Activated B cell treated with CpG ODN at 0.5 μM for 24 hours (primary cell): ENCODE measurements around the gene RYR2. TPM values are rescaled to one million over a fixed set of nuclear protein-coding genes. Genes with fewer than 3 reads are reported as not detected.

Source experiments
- ATAC-seq: fragments of 200-7000 bp; cut with Tn5 transposase; one replicate; pipeline ENCODE4 v1.10.0; 2021; ENCODE audit warnings: low read depth, mild to moderate bottlenecking, moderate library complexity
- CTCF ChIA-PET: fragments of 350-600 bp; sonication (Branson Sonifier 250); formaldehyde crosslinking; loops from one replicate; lab custom pipeline; 2021; ENCODE audit warnings: antibody characterized with exemption; lab: Charles Lee
- POLR2A ChIA-PET: fragments of 350-600 bp; sonication (Branson Sonifier 250); formaldehyde crosslinking; loops from one replicate; lab custom pipeline; 2021; ENCODE audit warnings: antibody characterized with exemption; lab: Charles Lee
- DNase-seq: peaks from one replicate; pipeline ENCODE4 v3.0.0; 2022
- H3K27ac Mint-ChIP-seq: one replicate; pipeline ENCODE4 v1.8.0; 2020; ENCODE audit warnings: mixed read lengths
- H3K27me3 Mint-ChIP-seq: one replicate; pipeline ENCODE4 v1.8.0; 2021; ENCODE audit warnings: mixed read lengths
- H3K36me3 Mint-ChIP-seq: one replicate; pipeline ENCODE4 v1.8.0; 2021; ENCODE audit warnings: low read depth, mixed read lengths
- H3K4me1 Mint-ChIP-seq: one replicate; pipeline ENCODE4 v1.8.0; 2021; ENCODE audit warnings: mixed read lengths
- H3K4me3 Mint-ChIP-seq: one replicate; pipeline ENCODE4 v1.8.0; 2020; ENCODE audit warnings: mild to moderate bottlenecking, mixed read lengths
- H3K9me3 Mint-ChIP-seq: one replicate; pipeline ENCODE4 v1.8.0; 2020; ENCODE audit warnings: mixed read lengths
- CTCF ChIP-seq: fragments of 200-600 bp; IDR thresholded peaks from one replicate; pipeline ENCODE4 v1.8.0; 2022; ENCODE audit warnings: antibody characterized with exemption, mild to moderate bottlenecking
- intact Hi-C: fragments of 100-400 bp; cut with micrococcal nuclease; formaldehyde crosslinking; loops from one replicate; pipeline ENCODE4 v1.15.1; 2024
- total RNA-seq: library from RNA; stranded (reverse); gene quantifications from 2 replicates; pipeline ENCODE4 v1.2.3, GENCODE V29; 2022

Gene RYR2
- total RNA-seq, 1 donor from 2014 or later, result not detected

GRCh38 chr1:237180256-237180655, 138.3 kb downstream of the RYR2 start:
- ChIA-PET CTCF (no interaction called here), POLR2A (no interaction called here)
- H3K27ac Mint-ChIP-seq, result no peak overlapping the region
- TF ChIP-seq CTCF, result no peak
- no peaks in the 10 kb centered on the region for H3K36me3 Mint-ChIP-seq
- ATAC-seq, result no peak
- no peaks in the 10 kb centered on the region for H3K9me3 Mint-ChIP-seq
- no peak for DNase-seq
- peaks cover 2% of the 10 kb centered on the region for H3K27me3 Mint-ChIP-seq
- H3K4me1 Mint-ChIP-seq, result no peaks in the 10 kb centered on the region
- H3K4me3 Mint-ChIP-seq, result no peak overlapping the region
- intact Hi-C loops, result no loop called here

GRCh38 chr1:237181743-237182317, 139.8 kb downstream of the RYR2 start:
- ATAC-seq (no peak), DNase-seq (no peak)
- Mint-ChIP-seq H3K27ac (no peak overlapping the region), H3K9me3 (no peaks in the 10 kb centered on the region), H3K4me3 (no peak overlapping the region), H3K27me3 (peaks cover 2% of the 10 kb centered on the region), H3K4me1 (no peaks in the 10 kb centered on the region), H3K36me3 (no peaks in the 10 kb centered on the region)
- ChIA-PET CTCF (no interaction called here), POLR2A (no interaction called here)
- TF ChIP-seq CTCF, result no peak
- intact Hi-C loops, result no loop called here

- no peak overlapping the region for H3K27ac Mint-ChIP-seq
- H3K4me1 Mint-ChIP-seq, result no peaks in the 10 kb centered on the region
- TF ChIP-seq CTCF, result no peak
- no peaks in the 10 kb centered on the region for H3K36me3 Mint-ChIP-seq
- ATAC-seq, result no peak
- no peaks in the 10 kb centered on the region for H3K9me3 Mint-ChIP-seq
- no peaks in the 10 kb centered on the region for H3K27me3 Mint-ChIP-seq
- ChIA-PET POLR2A (no interaction called here), CTCF (no interaction called here)
- H3K4me3 Mint-ChIP-seq, result no peak overlapping the region
- intact Hi-C loops, result no loop called here
- no peak for DNase-seq
Measured at GRCh38 chr1:237183963-237184540, 142.1 kb downstream of the RYR2 start.

- H3K9me3 Mint-ChIP-seq, result no peaks in the 10 kb centered on the region
- H3K27ac Mint-ChIP-seq, result no peak overlapping the region
- TF ChIP-seq CTCF, result no peak
- intact Hi-C loops, result no loop called here
- POLR2A ChIA-PET, result no interaction called here
- no peak for DNase-seq
- H3K27me3 Mint-ChIP-seq, result no peaks in the 10 kb centered on the region
- CTCF ChIA-PET, result no interaction called here
- H3K36me3 Mint-ChIP-seq, result no peaks in the 10 kb centered on the region
- ATAC-seq, result no peak
- no peak overlapping the region for H3K4me3 Mint-ChIP-seq
- H3K4me1 Mint-ChIP-seq, result no peaks in the 10 kb centered on the region
Measured at GRCh38 chr1:237186675-237187074, 144.7 kb downstream of the RYR2 start.

- H3K36me3 Mint-ChIP-seq, result no peaks in the 10 kb centered on the region
- POLR2A ChIA-PET, result no interaction called here
- no peak overlapping the region for H3K27ac Mint-ChIP-seq
- no peak overlapping the region for H3K4me3 Mint-ChIP-seq
- intact Hi-C loops, result no loop called here
- no peak for TF ChIP-seq CTCF
- CTCF ChIA-PET, result no interaction called here
- ATAC-seq (no peak), DNase-seq (no peak)
- no peaks in the 10 kb centered on the region for H3K9me3 Mint-ChIP-seq
- H3K4me1 Mint-ChIP-seq, result no peaks in the 10 kb centered on the region
- H3K27me3 Mint-ChIP-seq, result no peaks in the 10 kb centered on the region
Measured at GRCh38 chr1:237187842-237188241, 145.9 kb downstream of the RYR2 start.
